Measurements from ENCODE around the gene SEMA6B.
"Not testable (repeated sequence)": the region's sequence is repeated elsewhere in the genome, so short reads cannot be mapped to it uniquely, and the experiment has no call there.

DNA sequence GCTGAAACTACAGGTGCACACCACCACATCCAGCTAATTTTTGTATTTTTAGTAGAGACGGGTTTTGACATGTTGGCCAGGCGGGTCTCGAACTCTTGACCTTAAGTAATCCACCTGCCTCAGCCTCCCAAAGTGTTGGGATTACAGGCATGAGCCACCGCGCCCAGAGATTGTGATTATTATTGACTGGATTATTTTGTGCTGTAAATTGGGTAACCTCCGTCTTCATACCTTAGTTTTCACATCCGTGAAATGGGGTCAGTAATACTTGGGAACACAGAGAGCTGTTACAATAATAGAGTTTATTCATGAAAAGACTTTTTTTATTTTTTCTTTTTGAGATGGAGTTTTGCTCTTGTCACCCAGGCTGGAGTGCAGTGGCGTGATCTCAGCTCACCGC is 35.7 kb upstream of the SEMA6B start:
- not testable (repeated sequence) for TF ChIP-seq MYNN (tag by site-specific recombination; IDR thresholded peaks at IDR 0.05; ENCODE audit: borderline replicate concordance); ZNF521 (tag by site-specific recombination; IDR thresholded peaks at IDR 0.05); ZNF501 (tag by site-specific recombination; IDR thresholded peaks at IDR 0.05); ZNF157 (tag by site-specific recombination; IDR thresholded peaks at IDR 0.05); YY1 (tag by site-specific recombination; IDR thresholded peaks at IDR 0.05); ZNF114 (tag by site-specific recombination; IDR thresholded peaks at IDR 0.05)
- TF ChIP-seq, protein P1, sequence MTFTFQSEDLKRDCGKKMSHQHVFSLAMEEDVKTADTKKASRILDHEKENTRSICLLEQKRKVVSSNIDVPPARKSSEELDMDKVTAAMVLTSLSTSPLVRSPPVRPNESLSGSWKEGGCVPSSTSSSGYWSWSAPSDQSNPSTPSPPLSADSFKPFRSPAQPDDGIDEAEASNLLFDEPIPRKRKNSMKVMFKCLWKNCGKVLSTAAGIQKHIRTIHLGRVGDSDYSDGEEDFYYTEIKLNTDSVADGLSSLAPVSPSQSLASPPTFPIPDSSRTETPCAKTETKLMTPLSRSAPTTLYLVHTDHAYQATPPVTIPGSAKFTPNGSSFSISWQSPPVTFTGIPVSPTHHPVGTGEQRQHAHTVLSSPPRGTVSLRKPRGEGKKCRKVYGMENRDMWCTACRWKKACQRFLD (tag by site-specific recombination; IDR thresholded peaks at IDR 0.05): not testable (repeated sequence)

Data from HEK293 (cell line).